ENCODE results near the gene VIT. TPM values are rescaled to one million over a fixed set of nuclear protein-coding genes. Genes with fewer than 3 reads are reported as not detected.

VIT gene
- total RNA-seq, 4 donors from 2014 or later: 17.0 to 32.3 (median 28.7) TPM

DNA sequence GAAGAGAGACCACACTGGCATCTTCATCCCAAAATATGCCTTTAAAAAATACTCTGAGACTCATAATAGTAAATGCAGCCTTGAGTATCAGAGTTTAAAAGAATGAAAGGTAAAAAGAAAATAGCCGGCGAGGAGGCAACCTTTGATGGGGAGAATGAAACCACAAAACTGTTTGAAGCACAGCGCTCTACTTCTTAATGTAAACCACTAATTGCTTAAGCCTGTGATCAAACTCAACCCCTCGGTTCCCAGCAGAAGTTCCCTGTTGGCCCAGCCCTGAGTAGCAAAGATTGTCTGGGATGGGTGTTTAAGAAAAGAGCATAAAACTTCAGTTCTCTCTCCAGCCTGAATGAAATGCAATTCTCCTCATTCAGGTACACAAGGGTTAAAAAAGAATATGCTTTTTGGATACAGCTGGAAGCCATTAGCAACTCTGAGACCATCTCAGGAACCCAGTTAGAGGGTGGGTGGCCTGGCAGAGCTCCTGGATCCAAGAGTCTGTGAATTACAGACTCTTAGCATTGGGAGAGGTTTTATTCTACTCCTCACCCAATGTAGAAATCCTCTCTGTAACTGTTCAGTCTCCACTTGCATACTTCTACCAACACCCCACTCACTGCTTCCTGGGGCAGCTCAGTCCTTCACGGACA, 44.8 kb downstream of the VIT start:
- 46% methylated on average over 5 of the region's 5 CpGs for WGBS
- no peak for DNase-seq (ENCODE audit: extremely low spot score)
- intact Hi-C loops (cut with DNase I): no loop called here
- H3K27me3 ChIP-seq: no peaks in the 10 kb centered on the region
- H3K9me3 ChIP-seq: peaks cover 0 to 5% (median 0%) of the 10 kb centered on the region in 4 donors
- H3K4me1 ChIP-seq: no peaks in the 10 kb centered on the region
- H3K4me3 ChIP-seq: no peak overlapping the region
- TF ChIP-seq POLR2AphosphoS5 (IDR thresholded peaks at IDR 0.05) (no peak), EP300 (IDR thresholded peaks at IDR 0.05) (no peak), POLR2A (IDR thresholded peaks at IDR 0.05; ENCODE audit: low read depth) (no peak)
- TF ChIP-seq, protein P1, sequence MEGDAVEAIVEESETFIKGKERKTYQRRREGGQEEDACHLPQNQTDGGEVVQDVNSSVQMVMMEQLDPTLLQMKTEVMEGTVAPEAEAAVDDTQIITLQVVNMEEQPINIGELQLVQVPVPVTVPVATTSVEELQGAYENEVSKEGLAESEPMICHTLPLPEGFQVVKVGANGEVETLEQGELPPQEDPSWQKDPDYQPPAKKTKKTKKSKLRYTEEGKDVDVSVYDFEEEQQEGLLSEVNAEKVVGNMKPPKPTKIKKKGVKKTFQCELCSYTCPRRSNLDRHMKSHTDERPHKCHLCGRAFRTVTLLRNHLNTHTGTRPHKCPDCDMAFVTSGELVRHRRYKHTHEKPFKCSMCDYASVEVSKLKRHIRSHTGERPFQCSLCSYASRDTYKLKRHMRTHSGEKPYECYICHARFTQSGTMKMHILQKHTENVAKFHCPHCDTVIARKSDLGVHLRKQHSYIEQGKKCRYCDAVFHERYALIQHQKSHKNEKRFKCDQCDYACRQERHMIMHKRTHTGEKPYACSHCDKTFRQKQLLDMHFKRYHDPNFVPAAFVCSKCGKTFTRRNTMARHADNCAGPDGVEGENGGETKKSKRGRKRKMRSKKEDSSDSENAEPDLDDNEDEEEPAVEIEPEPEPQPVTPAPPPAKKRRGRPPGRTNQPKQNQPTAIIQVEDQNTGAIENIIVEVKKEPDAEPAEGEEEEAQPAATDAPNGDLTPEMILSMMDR (IDR thresholded peaks at IDR 0.05): no peak
- no peaks in the 10 kb centered on the region for H3K36me3 ChIP-seq
- H3K27ac ChIP-seq (replicated peaks in 1 of 4): no peak overlapping the region

- no peak overlapping the region for H3K4me3 ChIP-seq
- peaks cover 0 to 5% (median 0%) of the 10 kb centered on the region in 4 donors for H3K9me3 ChIP-seq
- no peaks in the 10 kb centered on the region for H3K4me1 ChIP-seq
- no peak for DNase-seq (ENCODE audit: extremely low spot score)
- H3K27me3 ChIP-seq: peaks cover 0 to 6% (median 0%) of the 10 kb centered on the region in 4 donors
- TF ChIP-seq EP300 (IDR thresholded peaks at IDR 0.05) (no peak), POLR2AphosphoS5 (IDR thresholded peaks at IDR 0.05) (no peak), POLR2A (IDR thresholded peaks at IDR 0.05; ENCODE audit: low read depth) (no peak)
- TF ChIP-seq, protein P1 (IDR thresholded peaks at IDR 0.05): no peak
- no peaks in the 10 kb centered on the region for H3K36me3 ChIP-seq
- no peak overlapping the region for H3K27ac ChIP-seq (replicated peaks in 1 of 4)
- intact Hi-C loops (cut with DNase I): no loop called here
- WGBS: 83% methylated on average over 2 of the region's 2 CpGs
Measured at GRCh38 chr2:36743954-36744353, 47.4 kb downstream of the VIT start.

- Histone ChIP-seq H3K4me3 (no peak overlapping the region), H3K4me1 (no peaks in the 10 kb centered on the region), H3K27me3 (peaks cover 0 to 21% (median 0%) of the 10 kb centered on the region in 4 donors), H3K27ac (replicated peaks in 1 of 4) (no peak overlapping the region), H3K36me3 (no peaks in the 10 kb centered on the region), H3K9me3 (peaks cover 0 to 5% (median 0%) of the 10 kb centered on the region in 4 donors)
- TF ChIP-seq POLR2A (IDR thresholded peaks at IDR 0.05; ENCODE audit: low read depth) (no peak), POLR2AphosphoS5 (IDR thresholded peaks at IDR 0.05) (no peak), EP300 (IDR thresholded peaks at IDR 0.05) (no peak)
- TF ChIP-seq, protein P1 (IDR thresholded peaks at IDR 0.05): no peak
- DNase-seq (ENCODE audit: extremely low spot score): no peak
- intact Hi-C loops (cut with DNase I): no loop called here
- 94% methylated on average over 1 of the region's 1 CpG for WGBS
Measured at GRCh38 chr2:36748166-36748565, 51.7 kb downstream of the VIT start.

GRCh38 chr2:36750101-36750500, 53.6 kb downstream of the VIT start:
- TF ChIP-seq POLR2AphosphoS5 (IDR thresholded peaks at IDR 0.05): no peak
- 80% methylated on average over 5 of the region's 5 CpGs for WGBS
- H3K27ac ChIP-seq (replicated peaks in 1 of 4): no peak overlapping the region

GRCh38 chr2:36753706-36754221, 57.3 kb downstream of the VIT start:
- Histone ChIP-seq H3K27ac (replicated peaks in 1 of 4) (no peak overlapping the region), H3K4me3 (no peak overlapping the region), H3K27me3 (peaks cover 0 to 15% (median 0%) of the 10 kb centered on the region in 4 donors), H3K36me3 (no peaks in the 10 kb centered on the region), H3K4me1 (no peaks in the 10 kb centered on the region), H3K9me3 (no peaks in the 10 kb centered on the region)
- intact Hi-C loops (cut with DNase I): no loop called here
- TF ChIP-seq, protein P1 (IDR thresholded peaks at IDR 0.05): no peak
- TF ChIP-seq POLR2A (IDR thresholded peaks at IDR 0.05; ENCODE audit: low read depth): no peak
- TF ChIP-seq EP300 (IDR thresholded peaks at IDR 0.05): no peak
- TF ChIP-seq POLR2AphosphoS5 (IDR thresholded peaks at IDR 0.05): no peak
- no peak for DNase-seq (ENCODE audit: extremely low spot score)
- 57% methylated on average over 5 of the region's 5 CpGs for WGBS

More at GRCh38 chr2:36750101-36750500, 53.6 kb downstream of the VIT start:
- Histone ChIP-seq H3K36me3 (no peaks in the 10 kb centered on the region), H3K27me3 (peaks cover 0 to 21% (median 0%) of the 10 kb centered on the region in 4 donors), H3K4me1 (no peaks in the 10 kb centered on the region), H3K4me3 (no peak overlapping the region), H3K9me3 (no peaks in the 10 kb centered on the region)
- intact Hi-C loops (cut with DNase I): no loop called here
- DNase-seq (ENCODE audit: extremely low spot score): no peak

All from esophagus muscularis mucosa (tissue), 4 donors.